HG03342 (cell line): Measurements from ENCODE around the gene MCL1.

ENCODE experiments used
- ATAC-seq: cut with Tn5 transposase; IDR thresholded peaks from one replicate; pipeline ENCODE4 v1.9.1; 2021; ENCODE audit warnings: mild to moderate bottlenecking, moderate library complexity; ENCODE audit not compliant: unreplicated experiment

MCL1 gene

DNA sequence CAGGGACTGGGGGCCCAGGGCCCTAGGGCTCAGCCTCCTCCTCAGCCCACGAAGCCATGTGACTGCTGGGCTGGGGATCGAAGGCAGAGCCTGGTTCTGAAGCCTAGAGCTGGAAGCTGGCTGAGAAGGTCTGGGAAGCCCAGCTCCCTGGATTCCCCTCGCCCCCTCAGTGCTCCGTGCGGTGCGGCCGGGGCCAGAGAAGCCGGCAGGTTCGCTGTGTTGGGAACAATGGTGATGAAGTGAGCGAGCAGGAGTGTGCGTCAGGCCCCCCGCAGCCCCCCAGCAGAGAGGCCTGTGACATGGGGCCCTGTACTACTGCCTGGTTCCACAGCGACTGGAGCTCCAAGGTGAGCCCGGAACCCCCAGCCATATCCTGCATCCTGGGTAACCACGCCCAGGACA lies 21.1 kb downstream of the MCL1 start:
- no peak for ATAC-seq

DNA sequence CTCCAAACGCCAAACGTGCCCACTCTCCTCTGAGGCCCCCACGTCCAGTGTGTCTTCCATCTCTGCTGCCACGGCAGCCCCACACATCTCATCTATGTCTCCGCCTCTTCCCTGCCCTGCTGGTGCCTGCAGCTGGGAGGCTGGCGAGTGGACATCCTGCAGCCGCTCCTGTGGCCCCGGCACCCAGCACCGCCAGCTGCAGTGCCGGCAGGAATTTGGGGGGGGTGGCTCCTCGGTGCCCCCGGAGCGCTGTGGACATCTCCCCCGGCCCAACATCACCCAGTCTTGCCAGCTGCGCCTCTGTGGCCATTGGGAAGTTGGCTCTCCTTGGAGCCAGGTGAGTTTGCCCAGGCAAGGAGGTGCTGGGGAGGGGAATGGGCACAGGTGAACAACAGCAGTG lies 21.6 kb downstream of the MCL1 start:
- no peak for ATAC-seq

DNA sequence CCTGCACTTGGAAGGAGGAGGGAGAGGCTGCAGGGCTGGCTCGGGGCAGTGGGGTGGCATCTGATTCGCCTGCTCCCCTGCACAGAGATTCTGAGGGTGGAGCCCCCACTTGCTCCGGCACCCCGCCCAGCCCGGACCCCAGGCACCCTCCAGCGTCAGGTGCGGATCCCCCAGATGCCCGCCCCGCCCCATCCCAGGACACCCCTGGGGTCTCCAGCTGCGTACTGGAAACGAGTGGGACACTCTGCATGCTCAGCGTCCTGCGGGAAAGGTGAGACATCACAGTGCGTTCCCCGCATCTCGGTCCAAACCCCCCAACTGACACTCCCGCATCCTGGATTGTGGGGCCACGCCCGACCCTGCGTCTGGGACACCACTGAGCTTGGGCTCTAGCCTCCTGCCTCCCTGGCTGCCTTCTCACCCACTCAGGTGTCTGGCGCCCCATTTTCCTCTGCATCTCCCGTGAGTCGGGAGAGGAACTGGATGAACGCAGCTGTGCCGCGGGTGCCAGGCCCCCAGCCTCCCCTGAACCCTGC lies 22.3 kb downstream of the MCL1 start:
- ATAC-seq = no peak

DNA sequence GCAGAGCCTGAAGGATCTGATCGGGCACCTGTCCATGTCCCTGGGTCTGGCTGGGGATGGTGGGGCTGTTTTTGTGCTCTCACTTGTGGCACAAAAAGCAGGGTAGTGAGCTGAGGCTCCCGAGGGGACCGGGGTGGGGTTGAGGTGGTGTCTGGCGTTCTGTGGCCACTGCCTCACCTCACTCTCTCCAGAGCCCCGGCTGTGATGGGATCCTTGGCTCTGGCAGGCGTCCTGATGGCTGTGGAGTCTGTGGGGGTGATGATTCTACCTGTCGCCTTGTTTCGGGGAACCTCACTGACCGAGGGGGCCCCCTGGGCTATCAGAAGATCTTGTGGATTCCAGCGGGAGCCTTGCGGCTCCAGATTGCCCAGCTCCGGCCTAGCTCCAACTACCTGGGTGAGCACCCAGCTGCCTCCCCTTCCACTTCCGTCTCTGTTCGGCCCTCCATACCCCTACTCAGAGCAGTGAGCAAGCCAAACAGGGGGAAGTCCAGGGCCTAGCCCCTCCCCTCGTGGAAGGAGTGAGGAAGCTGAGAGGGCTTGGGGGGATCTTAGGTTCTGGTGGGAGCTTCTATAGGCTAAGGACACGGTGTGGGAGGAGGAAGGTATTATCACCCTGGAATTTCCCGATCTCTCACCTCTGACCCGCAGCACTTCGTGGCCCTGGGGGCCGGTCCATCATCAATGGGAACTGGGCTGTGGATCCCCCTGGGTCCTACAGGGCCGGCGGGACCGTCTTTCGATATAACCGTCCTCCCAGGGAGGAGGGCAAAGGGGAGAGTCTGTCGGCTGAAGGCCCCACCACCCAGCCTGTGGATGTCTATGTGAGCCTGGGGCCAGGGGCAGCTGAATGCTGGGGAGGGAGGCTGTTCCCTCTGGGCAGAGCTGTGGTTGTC lies 23.2 kb downstream of the MCL1 start:
- ATAC-seq = no peak

DNA sequence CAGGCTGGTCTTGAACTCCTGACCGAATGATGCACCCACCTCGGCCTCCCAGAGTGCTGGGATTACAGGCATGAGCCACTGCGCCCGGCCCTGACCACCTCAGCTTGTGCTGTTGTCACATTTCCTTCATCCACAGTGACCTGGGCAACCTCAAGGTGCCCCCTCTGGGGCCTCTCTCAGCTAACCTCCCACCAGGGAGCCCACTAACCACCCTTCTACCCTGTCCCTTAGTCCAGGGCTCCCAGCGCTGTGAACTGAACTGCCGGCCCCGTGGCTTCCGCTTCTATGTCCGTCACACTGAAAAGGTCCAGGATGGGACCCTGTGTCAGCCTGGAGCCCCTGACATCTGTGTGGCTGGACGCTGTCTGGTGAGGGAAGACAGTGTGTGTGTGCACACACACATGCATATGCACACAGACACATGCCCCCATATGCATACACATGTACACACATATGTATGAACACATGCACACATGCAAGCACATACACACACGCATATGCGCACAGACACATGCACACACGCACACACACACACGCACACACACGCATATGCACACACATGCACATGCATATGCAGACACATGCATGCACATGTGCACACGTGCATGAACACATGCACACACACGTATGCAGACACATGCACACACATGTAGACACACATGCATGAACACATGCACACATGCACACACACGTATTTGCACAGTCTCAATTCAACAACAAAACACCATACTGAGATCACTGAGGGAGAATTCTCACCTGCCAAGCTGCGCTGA lies 24.0 kb downstream of the MCL1 start:
- ATAC-seq = no peak

DNA sequence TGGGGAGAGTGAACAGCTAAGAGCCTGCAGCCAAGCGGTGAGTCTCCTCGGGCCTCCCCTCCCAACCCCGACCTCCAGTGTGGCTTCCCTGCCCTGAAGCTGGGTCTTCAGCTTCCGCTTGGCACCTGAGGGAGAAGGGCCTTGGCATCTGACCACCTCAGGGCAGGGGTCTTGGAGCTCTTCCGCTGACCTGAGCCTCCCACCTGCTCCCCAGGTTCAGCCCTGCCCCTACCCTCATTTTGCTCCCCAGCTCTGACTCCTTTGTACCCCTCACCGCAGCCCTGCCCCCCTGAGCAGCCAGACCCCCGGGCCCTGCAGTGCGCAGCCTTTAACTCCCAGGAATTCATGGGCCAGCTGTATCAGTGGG lies 25.3 kb downstream of the MCL1 start:
- no peak for ATAC-seq

DNA sequence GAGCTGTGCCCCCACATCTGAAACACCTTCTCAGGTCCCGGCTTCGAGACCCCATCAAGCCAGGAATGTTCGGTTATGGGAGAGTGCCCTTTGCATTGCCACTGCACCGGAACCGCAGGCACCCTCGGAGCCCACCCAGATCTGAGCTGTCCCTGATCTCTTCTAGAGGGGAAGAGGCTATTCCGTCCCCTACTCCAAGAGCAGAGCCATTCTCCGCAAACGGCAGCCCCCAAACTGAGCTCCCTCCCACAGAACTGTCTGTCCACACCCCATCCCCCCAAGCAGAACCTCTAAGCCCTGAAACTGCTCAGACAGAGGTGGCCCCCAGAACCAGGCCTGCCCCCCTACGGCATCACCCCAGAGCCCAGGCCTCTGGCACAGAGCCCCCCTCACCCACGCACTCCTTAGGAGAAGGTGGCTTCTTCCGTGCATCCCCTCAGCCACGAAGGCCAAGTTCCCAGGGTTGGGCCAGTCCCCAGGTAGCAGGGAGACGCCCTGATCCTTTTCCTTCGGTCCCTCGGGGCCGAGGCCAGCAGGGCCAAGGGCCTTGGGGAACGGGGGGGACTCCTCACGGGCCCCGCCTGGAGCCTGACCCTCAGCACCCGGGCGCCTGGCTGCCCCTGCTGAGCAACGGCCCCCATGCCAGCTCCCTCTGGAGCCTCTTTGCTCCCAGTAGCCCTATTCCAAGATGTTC lies 25.9 kb downstream of the MCL1 start:
- ATAC-seq = no peak

DNA sequence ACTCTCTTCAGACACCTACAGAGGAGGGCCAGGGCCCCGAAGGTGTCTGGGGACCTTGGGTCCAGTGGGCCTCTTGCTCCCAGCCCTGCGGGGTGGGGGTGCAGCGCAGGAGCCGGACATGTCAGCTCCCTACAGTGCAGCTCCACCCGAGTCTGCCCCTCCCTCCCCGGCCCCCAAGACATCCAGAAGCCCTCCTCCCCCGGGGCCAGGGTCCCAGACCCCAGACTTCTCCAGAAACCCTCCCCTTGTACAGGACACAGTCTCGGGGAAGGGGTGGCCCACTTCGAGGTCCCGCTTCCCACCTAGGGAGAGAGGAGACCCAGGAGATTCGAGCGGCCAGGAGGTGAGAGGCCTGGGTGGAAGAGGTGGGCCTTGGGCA lies 26.5 kb downstream of the MCL1 start:
- ATAC-seq = no peak

DNA sequence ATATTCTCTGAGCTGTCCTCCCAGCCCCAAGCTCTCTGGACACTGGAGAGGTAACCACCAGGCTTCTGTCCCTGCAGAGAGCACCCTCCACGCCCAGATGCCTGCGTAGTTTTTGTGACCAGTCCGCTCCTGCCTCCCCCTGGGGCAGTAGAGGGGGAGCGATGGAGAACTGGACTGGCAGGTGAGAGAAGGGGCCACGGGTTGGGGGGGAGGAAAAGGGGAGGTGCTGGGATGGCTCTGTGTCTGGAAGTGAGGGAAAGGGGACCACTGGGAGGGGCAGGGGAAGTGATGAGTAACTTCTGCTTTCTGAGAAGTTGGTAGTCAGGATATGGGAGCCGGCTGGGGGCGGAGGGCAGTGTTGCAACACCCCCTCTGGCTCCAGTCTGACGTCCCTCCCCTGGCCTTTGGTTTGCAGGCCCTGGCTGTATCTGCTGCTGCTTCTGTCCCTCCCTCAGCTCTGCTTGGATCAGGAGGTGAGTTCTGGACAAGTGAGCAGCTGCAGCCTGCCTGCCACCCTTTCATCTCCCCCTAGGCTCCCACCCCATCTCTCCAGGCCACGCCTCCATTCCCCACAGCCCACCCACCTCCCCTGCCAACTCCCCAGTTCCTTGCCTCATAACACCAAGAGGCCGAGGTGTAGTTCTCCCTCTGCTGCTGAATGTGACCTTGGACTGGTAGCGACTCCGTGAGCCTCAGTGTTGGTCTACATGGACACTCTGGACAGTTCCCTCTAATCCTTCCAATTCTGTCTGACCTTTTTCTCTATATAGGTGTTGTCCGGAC lies 27.1 kb downstream of the MCL1 start:
- ATAC-seq = no peak

DNA sequence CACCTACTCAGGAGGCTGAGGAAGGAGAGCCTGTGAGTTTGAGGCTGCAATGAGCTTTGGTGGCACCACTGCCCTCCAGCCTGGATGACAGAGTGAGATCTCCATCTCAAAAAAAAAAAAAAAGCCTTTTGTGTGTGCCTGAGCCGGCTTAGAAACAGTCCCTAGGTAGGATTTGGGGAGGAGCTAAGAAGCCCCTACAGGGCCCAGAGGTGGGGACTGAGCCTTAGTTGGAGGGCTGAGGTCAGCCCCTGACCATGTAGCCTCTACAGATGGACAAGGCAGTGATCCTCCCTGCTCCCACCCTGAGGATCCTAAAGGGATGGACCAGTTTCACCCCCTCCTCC lies 27.7 kb downstream of the MCL1 start:
- ATAC-seq = no peak

DNA sequence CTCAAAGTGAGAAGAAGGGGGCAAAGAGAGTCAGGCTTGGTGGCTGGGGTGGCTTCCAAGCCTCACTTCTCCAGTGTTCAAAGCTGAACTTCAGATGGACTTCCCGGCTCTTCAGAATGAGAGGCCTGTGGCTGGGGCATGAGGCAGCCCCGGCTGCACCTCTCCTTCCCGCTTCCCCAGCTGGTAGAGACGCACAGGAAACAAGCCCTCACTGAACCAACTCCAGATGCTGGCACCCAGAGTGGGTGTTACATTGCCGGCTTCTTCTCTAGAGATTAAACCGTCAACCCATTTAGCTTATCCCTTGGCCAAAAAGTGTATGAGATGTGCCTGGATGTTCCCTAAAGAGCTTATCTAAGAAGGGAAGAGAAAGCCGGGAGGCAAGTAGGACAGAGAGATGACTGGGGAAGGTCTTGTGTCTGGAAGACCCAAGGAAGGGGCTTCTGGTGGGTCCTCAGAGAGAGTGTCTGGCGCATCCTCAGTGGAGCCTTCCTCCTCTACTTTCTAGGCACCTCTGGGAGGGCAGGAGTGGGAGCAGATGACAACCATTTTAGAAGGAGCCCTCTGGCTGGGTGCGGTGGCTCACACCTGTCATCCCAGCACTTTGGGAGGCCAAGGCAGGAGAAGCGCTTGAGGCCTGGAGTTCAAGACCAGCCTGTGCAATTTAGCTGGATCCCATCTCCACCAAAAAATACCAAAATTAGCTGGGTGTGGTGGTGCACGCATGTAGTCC lies 28.2 kb downstream of the MCL1 start:
- no peak for ATAC-seq

DNA sequence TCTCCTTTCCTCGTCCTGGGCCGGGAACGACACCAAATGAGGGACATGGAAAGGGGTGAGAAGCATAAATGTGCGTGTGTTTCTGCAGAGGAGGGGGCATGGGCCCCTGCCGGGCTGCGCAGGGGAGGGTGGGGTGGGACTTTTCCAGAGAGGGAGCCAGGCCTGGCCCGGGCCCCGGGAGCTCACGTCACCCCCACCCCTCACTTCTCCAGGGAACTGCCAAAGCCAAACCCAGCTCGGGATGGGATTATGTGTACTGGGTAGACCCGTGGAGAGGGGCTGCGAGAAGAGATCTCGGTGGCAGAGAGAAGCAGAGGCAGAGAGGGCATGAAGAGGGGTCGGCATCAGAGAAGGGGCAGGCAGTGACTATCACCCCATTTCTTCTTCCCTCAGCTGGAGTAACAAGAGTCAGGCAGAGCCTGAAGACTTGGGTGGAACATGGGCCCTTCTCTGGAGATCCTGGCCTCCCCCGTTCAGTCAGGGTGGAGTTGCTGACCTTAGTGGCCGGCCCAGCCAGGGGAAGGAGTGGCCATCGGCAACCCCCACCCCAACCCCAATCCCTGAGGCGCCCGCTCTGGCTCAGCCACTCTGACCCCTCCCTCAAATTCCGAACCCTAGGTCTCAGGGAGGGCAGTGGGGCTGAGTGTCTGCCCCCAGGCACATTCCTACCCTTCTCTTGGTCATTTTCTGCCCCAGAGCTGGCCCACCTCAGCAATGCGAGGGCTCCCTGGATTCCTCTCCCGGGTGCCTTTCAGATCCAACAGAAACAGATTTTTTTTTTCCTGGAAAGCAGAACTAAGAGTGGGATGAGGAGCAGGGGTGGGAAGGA lies 29.0 kb downstream of the MCL1 start:
- ATAC-seq = no peak

DNA sequence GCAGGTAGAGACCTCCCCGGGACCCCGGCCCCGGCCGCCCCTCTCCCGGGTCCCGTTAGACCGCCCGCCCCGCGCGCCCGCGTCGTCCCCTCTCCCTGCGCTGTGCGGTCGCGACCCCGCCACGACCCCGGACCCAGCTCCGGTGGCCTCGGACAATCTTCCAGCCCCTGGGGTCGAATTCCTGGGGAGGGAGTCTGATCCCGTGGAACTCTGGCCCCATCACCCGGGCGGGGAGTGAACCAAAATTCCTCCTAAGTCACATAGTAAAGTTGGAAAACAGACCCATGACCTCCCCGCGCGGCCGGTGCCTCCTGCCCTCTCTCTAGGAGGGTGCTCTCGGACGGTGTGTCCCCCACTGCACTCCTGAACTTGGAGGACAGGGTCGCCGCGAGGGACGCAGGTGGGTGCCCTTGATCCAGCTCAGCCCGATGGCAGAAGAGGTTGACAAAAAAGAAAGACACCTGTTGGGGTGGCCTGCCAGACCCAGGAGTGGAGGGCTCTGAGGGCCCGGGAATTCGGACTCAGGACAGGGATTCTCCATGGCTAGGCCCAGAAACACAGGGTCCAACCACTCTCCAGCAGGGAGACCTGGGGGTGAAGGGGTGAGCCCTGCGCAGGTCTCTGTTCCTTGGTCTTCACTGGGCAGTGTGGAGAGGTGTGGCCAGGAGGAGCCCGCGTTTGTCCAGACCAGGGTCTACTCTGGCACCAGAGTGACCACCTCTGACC lies 29.8 kb downstream of the MCL1 start:
- no peak for ATAC-seq

DNA sequence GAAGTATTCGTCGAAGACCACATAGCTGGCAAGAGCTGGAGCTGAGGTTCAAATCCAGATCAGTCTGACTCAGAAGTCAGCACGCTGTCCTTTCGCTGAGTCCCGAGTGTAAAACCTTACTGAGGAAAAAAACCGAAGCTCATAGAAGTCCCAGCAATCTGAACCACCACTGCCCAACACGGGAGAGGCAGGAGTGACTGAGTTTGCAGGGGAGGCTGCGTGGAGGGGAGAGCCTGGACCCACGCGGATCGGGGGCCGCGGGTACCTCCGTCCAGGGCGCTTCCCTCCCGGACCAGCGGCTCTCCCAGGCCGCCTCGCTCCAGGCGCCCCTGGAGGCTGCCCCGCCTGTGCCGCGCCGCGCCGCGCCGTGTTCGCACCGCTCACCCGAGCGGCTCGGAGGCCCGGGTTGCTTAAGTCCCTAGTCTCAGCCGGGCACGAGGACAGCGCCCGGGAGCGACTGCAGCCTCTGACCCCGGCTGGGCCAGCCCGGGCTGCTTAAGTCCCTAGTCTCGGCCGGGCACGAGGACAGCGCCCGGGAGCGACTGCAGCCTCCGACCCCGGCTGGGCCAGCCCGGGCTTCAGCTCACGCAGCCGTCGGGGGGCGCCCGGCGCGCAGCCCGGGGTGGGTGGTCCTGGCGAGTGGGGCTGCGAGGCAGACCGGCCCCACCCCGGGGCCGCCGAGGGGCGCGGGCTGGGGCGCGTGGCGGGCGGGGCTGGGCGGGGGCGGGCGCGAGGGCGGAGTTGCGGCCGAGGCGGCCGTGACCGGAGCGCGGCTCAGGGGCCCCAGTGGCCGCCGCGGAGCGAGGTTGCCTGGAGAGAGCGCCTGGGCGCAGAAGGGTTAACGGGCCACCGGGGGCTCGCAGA lies 30.5 kb downstream of the MCL1 start, which contains the start of gene ADAMTSL4:
TSS of gene ADAMTSL4 (plus strand) at position 777 of the 864 bp plus-strand sequence. CDS start 2,881 bp downstream, outside the sequence.
- ATAC-seq = no peak

DNA sequence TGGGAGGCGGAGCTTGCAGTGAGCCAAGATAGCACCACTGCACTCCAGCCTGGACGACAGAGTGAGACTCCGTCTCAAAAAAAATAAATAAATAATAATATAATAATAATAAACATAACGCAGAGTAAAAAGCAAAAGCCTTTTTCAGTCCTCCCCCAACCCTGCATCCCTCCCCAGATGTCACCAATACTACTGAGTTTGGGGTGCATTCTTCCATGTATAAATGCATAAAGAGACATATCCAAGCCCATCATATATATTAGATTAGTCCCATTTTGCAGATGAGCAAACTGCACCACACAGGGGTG lies 31.1 kb downstream of the MCL1 start:
- no peak for ATAC-seq

DNA sequence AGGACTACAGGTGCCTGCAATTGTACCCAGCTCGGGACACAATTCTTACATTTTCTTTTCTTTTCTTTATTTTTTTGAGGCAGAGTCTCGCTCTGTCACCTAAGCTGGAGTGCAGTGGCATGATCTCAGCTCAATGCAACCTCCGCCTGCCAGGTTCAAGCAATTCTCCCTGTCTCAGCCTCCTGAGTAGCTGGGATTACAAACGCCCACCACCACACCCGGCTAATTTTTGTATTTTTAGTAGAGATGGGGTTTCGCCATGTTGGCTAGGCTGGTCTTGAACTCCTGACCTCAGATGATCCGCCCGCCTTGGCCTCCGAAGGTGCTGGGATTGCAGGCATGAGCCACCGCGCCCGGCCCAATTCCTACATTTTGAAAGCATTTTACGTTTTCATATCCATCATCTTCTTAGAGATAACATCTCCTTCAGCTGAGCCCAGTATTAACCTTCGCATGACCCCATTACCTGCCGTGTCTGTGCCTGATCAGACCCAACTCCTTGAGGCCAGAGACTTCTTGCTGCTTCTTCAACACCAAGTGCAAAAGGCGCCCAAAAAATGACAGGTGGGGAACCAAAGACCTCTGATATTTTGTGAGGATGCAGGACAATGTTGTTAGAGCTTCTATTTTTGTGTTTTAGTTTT lies 33.0 kb downstream of the MCL1 start:
- no peak for ATAC-seq

DNA sequence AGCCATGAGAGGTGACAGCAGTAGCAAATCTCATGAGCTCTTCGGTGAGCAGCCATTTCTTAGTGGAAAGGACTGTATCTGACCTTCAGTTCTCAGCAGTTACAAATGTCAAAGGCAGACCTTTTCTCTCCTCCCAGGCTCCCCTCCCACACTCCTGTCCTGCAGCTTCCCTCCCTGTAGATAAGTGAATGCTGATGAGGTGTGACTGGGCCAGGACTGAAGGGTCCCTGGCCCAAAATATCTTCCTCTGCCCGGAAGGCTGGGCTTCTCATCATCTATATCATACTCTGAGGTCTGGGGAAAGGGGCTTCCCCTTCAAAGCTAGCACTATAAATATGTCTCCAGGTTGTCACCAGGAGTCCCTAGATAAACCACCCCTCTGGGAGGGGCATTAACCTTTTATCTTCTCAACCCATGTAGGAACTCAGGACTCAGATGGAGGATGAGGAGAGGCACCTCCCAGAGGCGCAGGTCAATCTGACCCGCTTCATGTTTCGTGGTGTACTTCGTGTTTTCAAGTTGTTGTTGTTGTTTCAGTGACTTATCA lies 33.9 kb downstream of the MCL1 start:
- no peak for ATAC-seq
